Smooth muscle cell (in vitro differentiated cells): ENCODE results near the gene PGAP3. TPM values are rescaled to one million over a fixed set of nuclear protein-coding genes. Genes with fewer than 3 reads are reported as not detected.

Experiments
- DNase-seq: peaks from one replicate; lab custom pipeline; 2025; ENCODE audit not compliant: unreplicated experiment; lab: John Stamatoyannopoulos, UW
- H2AFZ ChIP-seq: fragments of 200-600 bp; sonication (generic); 2 replicates; pipeline ENCODE4 v1.6.0; 2016; ENCODE audit warnings: antibody characterized with exemption, low read depth, mild to moderate bottlenecking
- H3F3A ChIP-seq: fragments of 200-600 bp; sonication (generic); 2 replicates; pipeline ENCODE4 v1.6.0; 2017; ENCODE audit warnings: antibody characterized with exemption, low read depth
- H3K27ac ChIP-seq: fragments of 200-600 bp; sonication (generic); 2 replicates; pipeline ENCODE4 v1.5.1; 2016; ENCODE audit warnings: low read depth, mild to moderate bottlenecking
- H3K27me3 ChIP-seq: fragments of 200-600 bp; sonication (generic); 2 replicates; pipeline ENCODE4 v1.6.1; 2016; ENCODE audit warnings: low read depth, mild to moderate bottlenecking
- H3K36me3 ChIP-seq: fragments of 200-600 bp; sonication (generic); 2 replicates; pipeline ENCODE4 v1.5.1; 2016; ENCODE audit warnings: low read depth
- H3K4me1 ChIP-seq: fragments of 200-600 bp; sonication (generic); 2 replicates; pipeline ENCODE4 v1.5.1; 2016; ENCODE audit warnings: low read depth
- H3K4me2 ChIP-seq: fragments of 200-600 bp; sonication (generic); 2 replicates; pipeline ENCODE4 v1.6.0; 2016; ENCODE audit warnings: mild to moderate bottlenecking
- H3K4me3 ChIP-seq: fragments of 200-600 bp; sonication (generic); 2 replicates; pipeline ENCODE4 v1.5.1; 2016; ENCODE audit warnings: mild to moderate bottlenecking
- H3K79me2 ChIP-seq: fragments of 200-600 bp; sonication (generic); 2 replicates; pipeline ENCODE4 v1.6.0; 2016; ENCODE audit warnings: low read depth, mild to moderate bottlenecking
- H3K9ac ChIP-seq: fragments of 200-600 bp; sonication (generic); 2 replicates; pipeline ENCODE4 v1.6.0; 2016; ENCODE audit warnings: low read depth
- H3K9me3 ChIP-seq: fragments of 200-600 bp; sonication (generic); replicated peaks from 2 replicates; pipeline ENCODE4 v1.5.1; 2016; ENCODE audit warnings: low read depth
- H4K20me1 ChIP-seq: fragments of 200-600 bp; sonication (generic); 2 replicates; pipeline ENCODE4 v1.6.0; 2016; ENCODE audit warnings: low read depth
- WGBS: methylation state at CpG from one replicate; pipeline ENCODE4 v1.1.7; 2016; ENCODE audit warnings: low lambda C conversion rate; 5-methylcytosine and 5-hydroxymethylcytosine counted together
- polyA plus RNA-seq: library from polyadenylated mRNA; unstranded; fragments of >200 nt; fragmentation: Nextera tagmentation; extraction: Ambion mirVana; gene quantifications from 2 replicates; pipeline ENCODE4 v1.2.1, GENCODE V29; 2016
- total RNA-seq: library from RNA; depleted of rRNA; stranded (reverse); fragments of >200 nt; gene quantifications from 2 replicates; pipeline ENCODE4 v1.2.3, GENCODE V29; 2014
- TF ChIP-seq, protein P1 (sequence below): fragments of 200-600 bp; sonication (generic); IDR thresholded peaks from 2 replicates; pipeline ENCODE4 v1.5.1; 2017; ENCODE audit warnings: borderline replicate concordance, mild to moderate bottlenecking, antibody characterized with exemption; ENCODE audit not compliant: insufficient read depth, poor library complexity, severe bottlenecking

PGAP3 gene
- total and polyA plus RNA-seq, 2 experiments from 2014 or later: 19.1 to 19.4 TPM

DNA sequence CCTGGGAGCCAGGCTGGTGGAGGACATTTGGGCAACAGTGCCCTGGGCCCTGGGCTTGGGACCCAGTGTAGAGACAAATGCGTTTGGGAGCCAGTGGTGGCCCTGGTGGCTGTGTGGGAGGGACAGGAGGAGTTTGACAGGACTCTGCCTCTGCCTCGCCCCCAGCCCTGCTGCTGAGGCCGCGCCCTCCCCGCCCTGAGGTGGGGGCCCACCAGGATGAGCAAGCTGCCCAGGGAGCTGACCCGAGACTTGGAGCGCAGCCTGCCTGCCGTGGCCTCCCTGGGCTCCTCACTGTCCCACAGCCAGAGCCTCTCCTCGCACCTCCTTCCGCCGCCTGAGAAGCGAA is 34.6 kb downstream of the PGAP3 start:
- Histone ChIP-seq H3K4me2 (no peak overlapping the region), H2AFZ (no peak overlapping the region), H3K36me3 (no peaks in the 10 kb centered on the region), H3K9ac (no peak overlapping the region), H3K9me3 (no peaks in the 10 kb centered on the region), H4K20me1 (peaks cover 63% of the 10 kb centered on the region), H3F3A (no peaks in the 10 kb centered on the region), H3K4me1 (peaks cover 20% of the 10 kb centered on the region), H3K79me2 (peaks cover 7% of the 10 kb centered on the region), H3K27ac (no peak overlapping the region), H3K4me3 (no peak overlapping the region), H3K27me3 (no peaks in the 10 kb centered on the region)
- DNase-seq: no peak
- WGBS: 81% methylated on average over 12 of the region's 12 CpGs
- TF ChIP-seq, protein P1, sequence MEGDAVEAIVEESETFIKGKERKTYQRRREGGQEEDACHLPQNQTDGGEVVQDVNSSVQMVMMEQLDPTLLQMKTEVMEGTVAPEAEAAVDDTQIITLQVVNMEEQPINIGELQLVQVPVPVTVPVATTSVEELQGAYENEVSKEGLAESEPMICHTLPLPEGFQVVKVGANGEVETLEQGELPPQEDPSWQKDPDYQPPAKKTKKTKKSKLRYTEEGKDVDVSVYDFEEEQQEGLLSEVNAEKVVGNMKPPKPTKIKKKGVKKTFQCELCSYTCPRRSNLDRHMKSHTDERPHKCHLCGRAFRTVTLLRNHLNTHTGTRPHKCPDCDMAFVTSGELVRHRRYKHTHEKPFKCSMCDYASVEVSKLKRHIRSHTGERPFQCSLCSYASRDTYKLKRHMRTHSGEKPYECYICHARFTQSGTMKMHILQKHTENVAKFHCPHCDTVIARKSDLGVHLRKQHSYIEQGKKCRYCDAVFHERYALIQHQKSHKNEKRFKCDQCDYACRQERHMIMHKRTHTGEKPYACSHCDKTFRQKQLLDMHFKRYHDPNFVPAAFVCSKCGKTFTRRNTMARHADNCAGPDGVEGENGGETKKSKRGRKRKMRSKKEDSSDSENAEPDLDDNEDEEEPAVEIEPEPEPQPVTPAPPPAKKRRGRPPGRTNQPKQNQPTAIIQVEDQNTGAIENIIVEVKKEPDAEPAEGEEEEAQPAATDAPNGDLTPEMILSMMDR: no peak

DNA sequence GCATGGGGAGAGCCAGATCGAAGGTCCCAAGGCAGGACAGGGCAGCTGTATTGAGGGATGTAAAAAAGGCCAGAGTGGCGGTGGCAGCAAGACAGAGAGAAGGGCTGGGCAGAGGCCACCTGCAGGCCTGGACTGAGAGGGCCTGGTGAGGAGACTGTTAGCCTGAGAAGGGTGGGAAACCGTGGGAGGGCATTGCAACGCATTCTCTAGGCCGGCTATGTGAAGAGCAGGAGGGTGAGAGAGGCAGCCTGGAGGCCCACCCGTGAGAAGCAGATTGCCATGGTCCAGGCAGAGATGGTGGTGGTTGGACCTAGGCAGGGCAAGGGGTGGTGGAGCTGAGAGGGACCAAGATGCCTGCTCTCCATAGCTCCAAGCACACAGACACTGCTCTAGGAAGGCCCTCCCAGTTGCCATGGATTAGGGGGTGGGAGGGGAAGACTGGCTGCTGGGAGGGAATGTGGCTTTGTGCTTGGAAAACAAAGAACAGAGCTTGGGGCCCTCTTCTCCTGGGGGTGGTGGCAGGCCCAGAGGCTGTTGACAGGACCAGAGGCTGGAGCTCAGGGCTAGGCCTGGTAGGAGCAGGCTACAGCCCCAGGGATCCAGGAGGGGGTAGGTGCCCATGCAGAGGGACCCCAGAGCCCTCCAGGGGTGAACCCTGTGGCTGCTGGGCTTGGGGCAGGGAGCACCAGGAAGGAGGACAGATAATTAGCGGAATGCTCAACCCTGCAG is 35.1 kb downstream of the PGAP3 start:
- TF ChIP-seq, protein P1: no peak
- H3K9me3 ChIP-seq: no peaks in the 10 kb centered on the region
- no peak overlapping the region for H2AFZ ChIP-seq
- H3K79me2 ChIP-seq: peaks cover 7% of the 10 kb centered on the region
- DNase-seq: no peak
- WGBS: 57% methylated on average over 7 of the region's 7 CpGs
- H3K4me2 ChIP-seq: peak overlapping the region; percentile 16
- H3F3A ChIP-seq: no peaks in the 10 kb centered on the region
- H3K4me1 ChIP-seq: peaks cover 20% of the 10 kb centered on the region
- H4K20me1 ChIP-seq: peaks cover 68% of the 10 kb centered on the region
- H3K27me3 ChIP-seq: no peaks in the 10 kb centered on the region
- H3K27ac ChIP-seq: peak overlapping the region; percentile 29
- no peaks in the 10 kb centered on the region for H3K36me3 ChIP-seq
- H3K9ac ChIP-seq: no peak overlapping the region
- H3K4me3 ChIP-seq: no peak overlapping the region

DNA sequence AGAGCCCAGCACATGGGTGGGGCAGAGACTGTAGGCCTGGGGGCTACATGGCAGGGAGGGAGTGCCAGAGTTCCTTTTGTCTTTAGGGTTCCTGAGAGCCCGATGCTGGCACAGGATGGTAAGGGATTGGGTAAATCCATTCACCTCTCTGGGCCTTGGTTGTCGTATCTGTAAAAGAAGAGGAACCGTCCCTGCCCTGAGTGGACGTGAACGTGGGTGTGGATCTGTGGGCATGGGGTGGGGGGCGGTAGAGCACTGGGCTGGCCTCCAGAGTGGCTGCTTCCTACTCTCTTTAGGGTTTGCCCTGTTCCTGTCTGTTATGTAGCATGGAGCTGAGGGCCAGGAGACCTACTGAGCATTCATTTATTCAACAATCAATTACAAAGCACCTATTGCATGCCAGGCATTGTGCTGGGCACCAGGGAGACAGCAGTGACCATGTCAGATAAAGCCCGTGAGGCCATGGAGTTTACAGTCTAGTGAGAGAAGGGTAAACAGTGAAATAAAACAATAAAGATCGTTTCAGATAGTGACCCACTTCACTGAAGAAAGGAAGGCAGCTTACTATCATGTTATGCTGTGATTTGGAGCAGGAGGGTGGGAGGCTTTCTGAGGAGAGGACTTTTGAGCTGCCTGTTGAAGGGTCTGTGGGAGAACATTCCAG is 35.8 kb downstream of the PGAP3 start:
- peaks cover 20% of the 10 kb centered on the region for H3K4me1 ChIP-seq
- no peaks in the 10 kb centered on the region for H3K36me3 ChIP-seq
- no peak overlapping the region for H2AFZ ChIP-seq
- H3K4me2 ChIP-seq: no peak overlapping the region
- H3K27ac ChIP-seq: peak overlapping the region; percentile 29
- peaks cover 7% of the 10 kb centered on the region for H3K79me2 ChIP-seq
- 82% methylated on average over 8 of the region's 8 CpGs for WGBS
- peaks cover 75% of the 10 kb centered on the region for H4K20me1 ChIP-seq
- H3K27me3 ChIP-seq: no peaks in the 10 kb centered on the region
- DNase-seq: no peak
- H3K4me3 ChIP-seq: no peak overlapping the region
- TF ChIP-seq, protein P1: no peak
- H3F3A ChIP-seq: no peaks in the 10 kb centered on the region
- H3K9ac ChIP-seq: no peak overlapping the region
- no peaks in the 10 kb centered on the region for H3K9me3 ChIP-seq
